ENCODE measurements around the gene CCDC66.
"Not testable (repeated sequence)": the region's sequence is repeated elsewhere in the genome, so short reads cannot be mapped to it uniquely, and the experiment has no call there.

Gene CCDC66

GRCh38 chr3:56556908-56557830 lies at the start of gene CCDC66:
TSS of gene CCDC66 (plus strand) at chr3:56557175. CDS start at chr3:56557243, 68 bp downstream.
- peak; percentile 77 for DNase-seq

GRCh38 chr3:56519641-56520040 lies 37.3 kb upstream of the CCDC66 start:
- no peak for DNase-seq

DNA sequence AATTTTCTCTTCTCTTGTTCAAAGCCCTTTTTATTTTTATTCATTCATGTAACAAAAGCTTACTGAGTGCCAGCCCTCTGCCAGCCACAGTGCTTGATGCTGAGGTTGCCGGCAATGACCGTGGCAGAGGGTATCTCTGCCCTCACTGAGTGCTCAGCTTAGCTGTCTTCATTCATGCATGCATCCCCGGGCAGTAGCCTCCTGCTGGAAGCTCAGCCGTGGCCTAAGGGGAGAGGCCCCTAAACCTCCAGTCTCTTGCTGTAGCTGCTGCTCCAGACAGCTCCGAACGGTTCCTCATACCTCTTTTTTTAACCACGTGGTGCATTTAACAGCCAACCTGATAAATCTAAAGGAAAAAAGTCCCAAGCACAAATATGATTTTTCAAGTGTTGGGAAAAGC lies 34.6 kb upstream of the CCDC66 start:
- DNase-seq: no peak

- DNase-seq: no peak
These were observed 31.7 kb upstream of the CCDC66 start for GRCh38 chr3:56525291-56525690.

DNA sequence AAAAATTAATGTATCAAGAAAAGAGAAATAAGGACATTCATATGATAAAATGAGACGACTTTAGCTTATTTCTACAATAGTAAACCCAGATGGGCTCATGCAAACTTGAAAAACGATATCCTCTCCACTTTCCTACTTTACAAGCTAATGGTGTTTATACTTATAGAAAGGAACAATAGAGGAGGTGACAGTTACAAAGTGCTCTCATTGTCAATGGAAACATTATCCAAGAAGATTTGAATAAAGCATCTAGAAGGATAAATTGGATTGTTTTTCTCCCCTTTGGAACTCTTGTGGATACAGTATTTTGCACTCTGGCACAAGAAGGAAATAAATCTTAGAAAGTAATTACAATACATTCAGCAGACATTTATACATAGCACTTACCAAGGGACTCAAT lies 20.2 kb upstream of the CCDC66 start:
- DNase-seq: peak; percentile 32

- peak; percentile 25 for DNase-seq
These were observed 9.5 kb upstream of the CCDC66 start for GRCh38 chr3:56547486-56547885.

DNA sequence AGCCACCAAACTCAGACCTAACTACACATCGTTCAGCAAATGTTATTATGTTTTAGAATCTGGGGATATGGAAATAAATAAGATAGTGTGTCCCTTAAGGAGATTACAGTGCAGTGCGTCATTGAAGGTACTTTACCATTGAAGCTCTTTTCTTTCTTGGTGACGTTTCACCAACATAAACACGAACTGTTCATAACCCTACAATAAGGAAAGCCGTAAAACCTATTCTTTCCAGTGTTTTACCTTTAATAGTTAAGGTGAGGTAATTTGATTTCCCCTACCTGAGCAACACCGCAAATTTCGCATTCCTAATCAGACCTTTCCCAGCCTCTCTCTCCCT lies 826 bp downstream of the CCDC66 start:
- no peak for DNase-seq

GRCh38 chr3:56573501-56573900 lies 16.5 kb downstream of the CCDC66 start:
- no peak for DNase-seq

- not testable (repeated sequence) for DNase-seq
These were observed 25.0 kb downstream of the CCDC66 start for GRCh38 chr3:56581941-56582340.

GRCh38 chr3:56584275-56584674 lies 27.3 kb downstream of the CCDC66 start:
- DNase-seq: not testable (repeated sequence)

- no peak for DNase-seq
These were observed 33.8 kb downstream of the CCDC66 start for GRCh38 chr3:56590814-56591213.

DNA sequence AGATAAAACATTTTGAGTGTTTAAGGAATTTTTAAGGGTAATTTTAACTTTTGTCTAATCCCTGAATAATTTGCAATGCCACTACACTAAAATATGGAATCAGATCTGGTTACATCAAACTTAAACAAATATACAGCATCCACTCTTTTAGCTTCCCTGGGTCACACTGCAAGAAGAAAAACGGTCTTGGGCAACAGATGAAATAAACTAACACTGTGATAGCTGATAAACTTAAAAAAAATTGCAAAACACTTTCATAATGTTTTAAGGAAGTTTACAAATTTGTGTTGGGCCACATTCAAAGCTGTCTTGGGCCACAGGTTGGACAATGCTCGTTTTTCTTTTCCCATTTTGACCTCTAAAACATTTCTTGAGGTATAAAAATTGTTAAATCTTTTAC lies 34.3 kb downstream of the CCDC66 start:
- DNase-seq: no peak

GRCh38 chr3:56593455-56594158 lies 36.6 kb downstream of the CCDC66 start:
- no peak for DNase-seq

DNA sequence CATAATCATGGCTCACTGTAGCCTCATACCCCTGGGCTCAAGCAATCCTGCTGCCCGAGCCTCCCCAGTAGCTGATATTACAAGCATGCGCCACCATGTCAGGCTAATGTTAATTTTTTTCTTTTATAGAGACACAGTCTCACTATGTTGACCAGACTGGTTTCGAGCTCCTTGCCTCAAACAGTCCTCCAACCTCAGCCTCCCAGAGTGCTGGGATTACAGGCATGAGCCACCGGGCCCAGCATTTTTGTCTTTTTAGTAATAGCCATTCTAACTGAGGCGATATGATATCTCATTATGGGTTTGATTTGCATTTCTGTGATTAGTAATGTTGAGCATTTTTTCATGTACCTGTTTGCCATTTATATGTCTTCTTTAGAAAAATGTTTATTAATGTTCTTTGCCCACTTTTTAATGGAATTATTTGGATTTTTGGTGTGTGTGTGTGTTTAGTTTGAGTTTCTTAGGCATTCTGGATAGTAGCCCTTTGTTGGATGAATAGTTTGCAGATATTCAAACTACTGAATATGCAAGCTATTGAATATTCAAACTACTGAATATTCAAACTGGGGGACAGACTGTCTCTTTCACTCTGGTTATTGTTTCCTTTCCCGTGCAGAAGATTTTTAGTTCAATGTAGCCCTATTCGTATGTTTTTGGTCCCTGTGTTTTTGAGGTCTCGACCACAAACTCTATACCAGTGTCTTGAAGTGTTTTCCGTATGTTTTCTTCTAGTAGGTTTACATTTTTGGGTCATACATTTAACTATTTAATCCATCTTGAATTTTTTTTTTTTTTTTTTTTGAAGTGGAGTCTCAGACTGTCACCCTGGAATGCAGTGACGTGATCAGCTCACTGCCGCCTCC lies 39.2 kb downstream of the CCDC66 start:
- DNase-seq: no peak

DNA sequence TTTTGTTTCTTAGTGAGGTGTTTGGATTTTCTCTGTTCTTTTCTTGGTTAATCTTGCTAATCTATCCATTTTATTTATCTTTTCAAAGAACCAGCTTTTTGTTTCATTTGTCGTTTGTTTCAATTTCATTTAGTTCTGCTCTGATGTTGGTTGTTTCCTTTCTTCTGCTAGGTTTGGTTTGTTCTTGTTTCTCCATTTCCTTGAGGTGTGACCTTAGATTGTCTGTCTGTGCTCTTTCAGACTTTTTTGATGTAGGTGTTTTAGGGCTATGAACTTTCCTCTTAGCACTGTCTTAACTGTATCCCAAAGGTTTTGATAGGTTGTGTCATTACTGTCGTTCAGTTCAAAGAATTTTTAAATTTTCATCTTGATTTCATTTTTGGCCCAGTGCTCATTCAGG lies 51.5 kb downstream of the CCDC66 start:
- not testable (repeated sequence) for DNase-seq

DNA sequence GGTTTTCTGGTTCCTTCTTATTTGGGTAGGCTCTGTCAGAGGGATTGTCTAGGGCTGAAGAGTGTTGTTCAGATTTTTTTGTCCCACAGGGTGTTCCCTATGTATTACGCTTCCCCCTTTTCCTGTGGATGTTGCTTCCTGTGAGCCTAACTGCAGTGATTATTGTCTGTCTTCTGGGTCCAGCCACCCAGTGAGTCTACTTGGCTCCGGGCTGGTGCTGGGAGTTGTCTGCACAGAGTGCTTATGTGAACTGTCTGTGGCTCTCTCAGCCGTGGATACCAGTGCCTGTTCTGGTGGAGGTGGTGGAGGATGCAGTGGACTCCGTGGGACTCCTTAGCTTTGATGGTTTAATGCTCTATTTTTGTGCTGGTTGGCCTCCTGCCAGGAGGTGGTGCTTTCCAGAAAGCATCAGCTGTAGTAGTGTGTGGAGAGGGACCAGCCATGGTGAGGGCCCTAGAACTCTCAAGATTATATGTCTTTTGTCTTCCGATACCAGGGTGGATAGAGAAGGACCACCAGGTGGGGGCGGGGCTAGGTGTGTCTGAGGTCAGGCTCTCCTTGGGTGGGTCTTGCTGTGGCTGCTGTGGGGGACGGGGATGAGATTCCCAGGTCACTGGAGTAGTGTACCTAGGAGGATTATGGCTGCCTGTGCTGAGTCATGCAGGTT lies 53.8 kb downstream of the CCDC66 start:
- DNase-seq: no peak

- DNase-seq: no peak
These were observed 54.4 kb downstream of the CCDC66 start for GRCh38 chr3:56611364-56611763.

DNA sequence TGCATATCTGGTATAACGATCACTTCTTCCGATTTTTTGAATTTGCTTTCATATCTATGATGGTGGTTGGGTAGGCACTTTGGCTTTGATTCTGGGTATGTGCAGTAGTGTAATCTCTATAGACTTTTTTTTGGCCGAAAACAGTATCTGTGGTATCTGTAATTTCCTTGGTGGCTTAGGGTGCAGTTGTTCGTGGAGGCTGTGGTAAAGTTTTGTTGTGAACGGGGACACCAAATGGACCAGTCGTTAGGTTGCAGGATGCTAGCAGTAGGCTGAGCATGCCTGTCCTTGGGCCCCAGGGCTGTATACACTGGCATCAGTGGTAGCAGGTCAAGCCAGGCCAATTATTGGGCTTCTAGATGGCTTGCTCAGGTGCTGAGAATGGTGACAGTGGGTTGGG lies 55.2 kb downstream of the CCDC66 start:
- no peak for DNase-seq

DNA sequence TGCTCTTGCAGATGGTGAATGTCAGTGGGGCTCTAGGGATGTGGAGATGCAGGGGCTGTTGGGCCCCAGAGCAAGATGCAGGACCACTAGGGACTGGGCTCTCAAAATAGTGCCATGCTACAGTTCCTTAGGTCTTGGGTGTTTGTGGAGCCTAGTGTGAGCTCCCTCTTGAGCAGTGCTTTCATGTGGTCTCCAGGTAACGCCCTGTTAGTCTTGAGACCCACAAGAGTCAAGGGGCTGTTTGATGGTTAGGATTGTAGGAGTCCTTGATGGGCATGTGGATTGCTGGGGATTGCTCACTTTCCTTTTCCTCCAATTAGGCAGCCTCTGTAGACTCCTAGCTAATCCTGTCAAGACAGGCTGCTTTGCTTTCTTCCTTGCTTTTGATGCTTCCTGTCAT lies 56.0 kb downstream of the CCDC66 start:
- DNase-seq: no peak

GRCh38 chr3:56616478-56617006 lies 59.6 kb downstream of the CCDC66 start:
- DNase-seq: no peak

DNA sequence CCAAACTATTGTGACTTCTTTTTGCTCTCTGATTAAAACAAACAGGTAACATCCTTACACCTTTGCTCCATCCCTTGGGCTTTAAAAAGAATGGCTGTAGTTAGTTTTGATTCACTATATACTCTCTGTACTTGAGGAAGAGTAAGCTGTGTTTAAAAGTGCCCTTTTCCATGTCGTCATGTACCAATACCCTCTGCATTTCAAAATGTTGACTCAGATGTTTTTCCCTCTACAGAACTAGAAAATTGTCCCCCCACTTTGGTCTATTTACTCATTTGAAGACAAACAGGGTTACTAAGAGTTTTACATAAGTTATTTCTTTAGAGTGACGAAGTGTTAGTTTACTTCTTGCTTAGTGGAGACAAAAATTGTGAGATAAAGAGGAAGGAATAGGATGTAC lies 63.4 kb downstream of the CCDC66 start:
- no peak for DNase-seq

- no peak for DNase-seq
These were observed 64.7 kb downstream of the CCDC66 start for GRCh38 chr3:56621681-56622080.

Data from COR-L47 (cell line).